H1 (cell line): Measurements from ENCODE around the gene HSD11B1L. TPM values are rescaled to one million over a fixed set of nuclear protein-coding genes. Genes with fewer than 3 reads are reported as not detected.

Source experiments
- CTCF ChIA-PET: fragments of 300-600 bp; sonication (Branson Sonifier 250); formaldehyde crosslinking; loops from one replicate; lab custom pipeline; 2021; ENCODE audit not compliant: partially characterized antibody; lab: Charles Lee
- POLR2A ChIA-PET: fragments of 300-600 bp; sonication (Branson Sonifier 250); formaldehyde crosslinking; loops from one replicate; lab custom pipeline; 2021; ENCODE audit warnings: inconsistent platforms; ENCODE audit not compliant: partially characterized antibody; lab: Charles Lee
- DNase-seq, 2 experiments: peaks; one replicate each; pipeline versions ENCODE4 v3.0.0 to v3.0.0-alpha.2; 2010 to 2022; ENCODE audit warnings: low spot score in 2 of 2, low read depth in 1 of 2, mixed read lengths in 1 of 2
- FAIRE-seq: peaks from 2 replicates; lab custom pipeline; 2011; peaks lifted over from hg19 to GRCh38; lab: Jason Lieb, UNC
- H2AFZ ChIP-seq: 2 replicates; pipeline ENCODE4 v1.8.1; 2012; ENCODE audit warnings: low read length, inconsistent platforms
- H2AK5ac ChIP-seq: 2 replicates; pipeline ENCODE4 v1.6.1; 2013; ENCODE audit warnings: low read depth, low read length
- H2BK120ac ChIP-seq: replicated peaks from 2 replicates; pipeline ENCODE3; 2013; ENCODE audit warnings: low read depth, low read length, inconsistent platforms
- H2BK12ac ChIP-seq: 2 replicates; pipeline ENCODE4 v1.6.1; 2013; ENCODE audit warnings: low read depth, low read length
- H2BK15ac ChIP-seq: 2 replicates; pipeline ENCODE4 v1.6.1; 2013; ENCODE audit warnings: low read length
- H2BK20ac ChIP-seq: 2 replicates; pipeline ENCODE4 v1.6.1; 2013; ENCODE audit warnings: low read length
- H2BK5ac ChIP-seq: 2 replicates; pipeline ENCODE4 v1.6.1; 2013; ENCODE audit warnings: low read depth, low read length
- H3K14ac ChIP-seq: 2 replicates; pipeline ENCODE4 v1.6.1; 2013; ENCODE audit warnings: inconsistent platforms; ENCODE audit not compliant: insufficient read length
- H3K18ac ChIP-seq: 2 replicates; pipeline ENCODE4 v1.6.1; 2013; ENCODE audit warnings: low read length; ENCODE audit errors: extremely low read depth
- H3K23ac ChIP-seq: 2 replicates; pipeline ENCODE4 v1.6.1; 2013; ENCODE audit warnings: inconsistent platforms; ENCODE audit not compliant: insufficient read length
- H3K23me2 ChIP-seq: 2 replicates; pipeline ENCODE4 v1.6.1; 2013; ENCODE audit warnings: low read depth, low read length
- H3K27ac ChIP-seq: 2 replicates; pipeline ENCODE4 v1.6.1; 2011; ENCODE audit warnings: low read depth, low read length, inconsistent platforms
- H3K27me3 ChIP-seq, 4 experiments: replicated peaks in 1 of 4; 1 replicate in 1 of 4; 2 replicates in 3 of 4; pipeline versions ENCODE4 v1.6.1 to v1.8.1; 2011 to 2013; ENCODE audit warnings: low read length in 3 of 4, mild to moderate bottlenecking in 3 of 4, inconsistent platforms in 2 of 4, mixed read lengths in 2 of 4, moderate library complexity in 1 of 4; ENCODE audit not compliant: control insufficient read depth in 3 of 4, insufficient read depth in 3 of 4; ENCODE audit errors: extremely low read depth in 1 of 4
- H3K36me3 ChIP-seq, 4 experiments: 2 replicates each; pipeline versions ENCODE4 v1.6.1 to v1.8.1; 2011 to 2013; ENCODE audit warnings: mild to moderate bottlenecking in 4 of 4, low read length in 3 of 4, moderate library complexity in 2 of 4, control low read depth in 1 of 4, inconsistent platforms in 1 of 4; ENCODE audit not compliant: insufficient read depth in 4 of 4, control insufficient read depth in 2 of 4
- H3K4ac ChIP-seq: replicated peaks from 2 replicates; pipeline ENCODE3; 2013; ENCODE audit warnings: low read length, low read depth, mixed read lengths, inconsistent platforms; ENCODE audit not compliant: insufficient read length
- H3K4me1 ChIP-seq, 4 experiments: replicated peaks in 1 of 4; 1 replicate in 1 of 4; 2 replicates in 3 of 4; pipeline versions ENCODE4 v1.6.1 to v1.8.1; 2011 to 2013; ENCODE audit warnings: low read length in 3 of 4, inconsistent platforms in 2 of 4, mixed read lengths in 1 of 4; ENCODE audit not compliant: insufficient read depth in 4 of 4, control insufficient read depth in 3 of 4
- H3K4me2 ChIP-seq, 2 experiments: 2 replicates each; pipeline versions ENCODE4 v1.6.1 to v1.8.1; 2011 to 2013; ENCODE audit warnings: low read depth in 2 of 2, low read length in 2 of 2, control low read depth in 1 of 2, inconsistent platforms in 1 of 2, mild to moderate bottlenecking in 1 of 2; ENCODE audit not compliant: insufficient read depth in 1 of 2
- H3K4me3 ChIP-seq, 4 experiments: fragments of 200-600, 300-600 bp in 1 of 4; sonication (generic), shearing (Covaris generic), sonication (Bioruptor Twin) in 1 of 4; 2 replicates each; pipeline versions ENCODE4 v1.5.1 to v1.8.1; 2011 to 2016; ENCODE audit warnings: low read length in 4 of 4, low read depth in 3 of 4, control low read depth in 2 of 4, inconsistent platforms in 2 of 4, mild to moderate bottlenecking in 2 of 4, mixed read lengths in 1 of 4, moderate library complexity in 1 of 4; ENCODE audit not compliant: insufficient read depth in 2 of 4; ENCODE audit errors: extremely low read depth in 1 of 4
- H3K56ac ChIP-seq: replicated peaks from 2 replicates; pipeline ENCODE3; 2013; ENCODE audit warnings: low read depth, mild to moderate bottlenecking, mixed read lengths, low read length, inconsistent platforms; ENCODE audit not compliant: insufficient read length
- H3K79me1 ChIP-seq: 2 replicates; pipeline ENCODE4 v1.6.1; 2013; ENCODE audit warnings: low read depth, low read length, control low read depth
- H3K79me2 ChIP-seq, 2 experiments: 2 replicates each; pipeline versions ENCODE4 v1.6.1 to v1.8.1; 2012 to 2013; ENCODE audit warnings: low read length in 2 of 2, mild to moderate bottlenecking in 2 of 2, inconsistent platforms in 1 of 2; ENCODE audit not compliant: insufficient read depth in 2 of 2, control insufficient read depth in 1 of 2
- H3K9ac ChIP-seq, 4 experiments: replicated peaks in 1 of 4; 1 replicate in 1 of 4; 2 replicates in 3 of 4; pipeline versions ENCODE4 v1.6.1 to v1.8.1; 2011 to 2013; ENCODE audit warnings: low read depth in 3 of 4, low read length in 3 of 4, control low read depth in 2 of 4, mild to moderate bottlenecking in 2 of 4, moderate library complexity in 2 of 4, inconsistent platforms in 1 of 4; ENCODE audit errors: extremely low read depth in 1 of 4
- H3K9me3 ChIP-seq, 2 experiments: 2 replicates each; pipeline versions ENCODE4 v1.6.1 to v1.8.1; 2012 to 2013; ENCODE audit warnings: mild to moderate bottlenecking in 2 of 2, moderate library complexity in 2 of 2, control low read depth in 1 of 2, inconsistent platforms in 1 of 2, low read depth in 1 of 2, low read length in 1 of 2, mixed read lengths in 1 of 2; ENCODE audit not compliant: insufficient read depth in 2 of 2
- H4K20me1 ChIP-seq, 2 experiments: replicated peaks in 1 of 2; 2 replicates each; pipeline versions ENCODE3 to v1.8.1; 2011 to 2013; ENCODE audit warnings: inconsistent platforms in 2 of 2, low read length in 2 of 2, mild to moderate bottlenecking in 1 of 2; ENCODE audit not compliant: insufficient read depth in 2 of 2, control insufficient read depth in 1 of 2
- H4K5ac ChIP-seq: 2 replicates; pipeline ENCODE4 v1.6.1; 2013; ENCODE audit warnings: low read length, low read depth, mixed read lengths, inconsistent platforms; ENCODE audit not compliant: insufficient read length
- H4K8ac ChIP-seq: 2 replicates; pipeline ENCODE4 v1.8.0; 2013; ENCODE audit warnings: mild to moderate bottlenecking, moderate library complexity, low read length, inconsistent platforms; ENCODE audit not compliant: insufficient read depth; ENCODE audit errors: extremely low read depth
- H4K91ac ChIP-seq: replicated peaks from 2 replicates; pipeline ENCODE3; 2013; ENCODE audit warnings: low read length, mixed read lengths, inconsistent platforms; ENCODE audit not compliant: insufficient read length
- ATF3 ChIP-seq: IDR thresholded peaks from 2 replicates; pipeline ENCODE4 v1.6.1; 2011; ENCODE audit warnings: low read depth, mild to moderate bottlenecking, low read length; ENCODE audit not compliant: insufficient read depth
- EZH2 ChIP-seq: fragments of 200-600 bp; sonication (generic); IDR thresholded peaks from 2 replicates; pipeline ENCODE4 v1.7.1; 2012; ENCODE audit warnings: low read depth, mild to moderate bottlenecking, moderate library complexity, low read length, inconsistent platforms; ENCODE audit not compliant: severe bottlenecking
- KDM5A ChIP-seq: fragments of 200-600 bp; IDR thresholded peaks from 2 replicates; pipeline ENCODE4 v1.7.1; 2012; ENCODE audit warnings: mild to moderate bottlenecking, low read length, inconsistent platforms, mixed read lengths
- MAFK ChIP-seq: IDR thresholded peaks from 2 replicates; pipeline ENCODE4 v1.6.1; 2012; ENCODE audit warnings: low read depth, mild to moderate bottlenecking, improper control_type of control experiment, low read length
- RBBP5 ChIP-seq: IDR thresholded peaks from 2 replicates; pipeline ENCODE4 v1.7.1; 2012; ENCODE audit warnings: low read depth, mild to moderate bottlenecking, inconsistent platforms, low read length, moderate library complexity, borderline replicate concordance
- SIN3A ChIP-seq, 2 experiments: IDR thresholded peaks in 1 of 2; conservative IDR thresholded peaks in 1 of 2; 2 replicates each; pipeline ENCODE4 v1.6.1; 2011 to 2012; ENCODE audit warnings: low read length in 2 of 2, improper control_type of control experiment in 1 of 2, low read depth in 1 of 2, mild to moderate bottlenecking in 1 of 2
- SP4 ChIP-seq: IDR thresholded peaks from 2 replicates; pipeline ENCODE4 v1.6.1; 2012; ENCODE audit warnings: low read length, inconsistent platforms
- SUZ12 ChIP-seq: fragments of 200-600 bp; sonication (generic); IDR thresholded peaks from 2 replicates; pipeline ENCODE4 v1.6.1; 2012; ENCODE audit warnings: mild to moderate bottlenecking, inconsistent platforms, low read length, moderate library complexity, mixed read lengths
- YY1 ChIP-seq: IDR thresholded peaks from 2 replicates; pipeline ENCODE4 v1.6.1; 2011; ENCODE audit warnings: low read depth, mild to moderate bottlenecking, low read length
- WGBS, 2 experiments: shearing (Covaris generic) in 1 of 2; methylation state at CpG; one replicate each; pipeline versions ENCODE4 v1.1.6 to v1.1.7; 2013 to 2015; ENCODE audit warnings: low lambda C conversion rate in 2 of 2, mixed read lengths in 2 of 2, inconsistent platforms in 1 of 2, low coverage in 1 of 2, missing lambda C conversion rate in 1 of 2; ENCODE audit not compliant: insufficient replicate concordance in 2 of 2, insufficient coverage in 1 of 2, insufficient read length in 1 of 2; ENCODE audit errors: extremely low coverage in 1 of 2, missing lambda C conversion rate in 1 of 2; 5-methylcytosine and 5-hydroxymethylcytosine counted together
- polyA plus RNA-seq, 7 experiments: library from polyadenylated mRNA; depleted of rRNA in 3 of 7; stranded (reverse) in 5 of 7; unstranded in 2 of 7; fragments of >200 nt in 5 of 7; fragments of 200-250 nt in 2 of 7; gene quantifications; 1 replicate in 5 of 7; 2 replicates in 1 of 7; 4 replicates in 1 of 7; pipeline versions ENCODE4 v1.2.1 to v1.2.3, GENCODE V29; 2011 to 2013; ENCODE audit warnings: missing spikeins in 2 of 7, mixed read lengths in 2 of 7
- total RNA-seq: library from RNA; stranded (reverse); fragmentation: NEBNext Ultra II Directional; extraction: Animal tissue kit (Norgen Biotek cat#: 25700); gene quantifications from 2 replicates; pipeline ENCODE4 v1.2.1, GENCODE V29; 2021

Gene HSD11B1L
- total and polyA plus RNA-seq, 2 of the 8 experiments (the other 6 are each of a cell fraction or from before 2014, with no cell fraction given): 8.2 to 20.6 TPM

DNA sequence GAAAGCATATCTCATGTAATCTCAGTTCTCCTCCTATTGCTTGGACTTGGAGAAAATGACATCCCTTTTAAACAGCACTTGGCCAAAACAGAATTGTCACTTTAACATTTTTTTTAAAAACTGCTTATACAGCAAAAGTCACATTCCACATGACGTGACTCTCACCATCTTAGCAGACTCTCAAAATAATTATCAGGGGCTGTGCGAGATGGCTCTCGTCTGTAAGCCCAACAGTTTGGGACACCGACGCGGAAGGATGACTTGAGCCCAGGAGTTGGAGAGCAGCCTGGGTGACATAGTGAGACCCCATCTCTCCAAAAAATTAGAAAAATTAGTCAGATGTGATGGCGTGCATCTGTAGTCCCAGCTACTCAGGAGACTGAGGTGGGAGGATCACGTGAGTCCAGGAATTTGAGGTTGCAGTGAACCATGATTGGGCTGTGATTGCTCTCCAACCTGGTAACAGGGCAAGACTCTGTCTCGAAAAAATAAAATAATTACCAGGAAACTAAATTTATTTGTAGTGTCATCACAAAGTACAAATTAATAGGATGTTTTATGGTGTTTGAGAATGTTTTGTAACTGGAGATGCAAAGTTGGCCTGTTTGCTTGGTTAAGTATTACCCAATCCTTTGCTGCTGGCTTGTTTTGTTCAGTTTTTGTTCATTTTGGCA, 49.1 kb upstream of the HSD11B1L start:
- WGBS, 2 experiments: 92% methylated on average over 9 of the region's 9 CpGs; no CpG with 5 or more reads in 1 of the 2 experiments

More for the DNA sequence above, 49.1 kb upstream of the HSD11B1L start:
- no peak overlapping the region for H2AFZ ChIP-seq
- FAIRE-seq: no peak
- H3K4me2 ChIP-seq: no peak overlapping the region
- no peaks in the 10 kb centered on the region for H3K9me3 ChIP-seq
- no peak overlapping the region for H3K56ac ChIP-seq
- no peak overlapping the region for H3K27ac ChIP-seq
- no peak overlapping the region for H3K23ac ChIP-seq
- H4K20me1 ChIP-seq: peaks cover 31 to 39% of the 10 kb centered on the region in 2 experiments
- H3K23me2 ChIP-seq: no peaks in the 10 kb centered on the region
- TF ChIP-seq ATF3 (no peak), RBBP5 (no peak), YY1 (no peak), MAFK (peak; percentile 57; the same call in 1 of the 2 replicates), KDM5A (no peak), SP4 (no peak), EZH2 (no peak), SIN3A (conservative IDR thresholded peaks at IDR 0.05 in 1 of 2, IDR thresholded peaks at IDR 0.05 in 1 of 2; ENCODE audit: low read depth in 1 of 2, low read length in 2 of 2) (no peak), SUZ12 (no peak)
- no peak overlapping the region for H2BK15ac ChIP-seq
- no peaks in the 10 kb centered on the region for H3K27me3 ChIP-seq
- no peak overlapping the region; the same call in 1 of the 2 replicates for H2BK5ac ChIP-seq
- no peaks in the 10 kb centered on the region; a peak in 1 of 7 replicates for H3K4me1 ChIP-seq
- H4K91ac ChIP-seq: no peak overlapping the region
- H3K36me3 ChIP-seq: peaks cover 9 to 30% (median 20%) of the 10 kb centered on the region in 4 experiments; a peak in 7 of 8 replicates
- ChIA-PET CTCF (no interaction called here), POLR2A (interaction anchor here (2.2 kb wide), 1 partner anchor 9 kb away, joined by 10 read pairs; the partner anchor contains the start of genes SAFB and SAFB2)
- no peak for DNase-seq
- H3K18ac ChIP-seq: no peak overlapping the region
- no peak overlapping the region for H2AK5ac ChIP-seq
- H3K9ac ChIP-seq: no peak overlapping the region
- H2BK120ac ChIP-seq: no peak overlapping the region
- H2BK20ac ChIP-seq: no peak overlapping the region
- H3K4me3 ChIP-seq: no peak overlapping the region
- H3K14ac ChIP-seq: no peak overlapping the region
- H3K4ac ChIP-seq: no peak overlapping the region
- no peak overlapping the region for H4K8ac ChIP-seq
- peaks cover 42 to 97% of the 10 kb centered on the region in 2 experiments for H3K79me2 ChIP-seq
- H4K5ac ChIP-seq: no peak overlapping the region
- peaks cover 15% of the 10 kb centered on the region for H3K79me1 ChIP-seq
- no peak overlapping the region for H2BK12ac ChIP-seq
